Measurements from ENCODE around the gene DRAXIN.
A peak's percentile ranks its signal among the peaks of the same experiment; 100 is the strongest.

DRAXIN gene

DNA sequence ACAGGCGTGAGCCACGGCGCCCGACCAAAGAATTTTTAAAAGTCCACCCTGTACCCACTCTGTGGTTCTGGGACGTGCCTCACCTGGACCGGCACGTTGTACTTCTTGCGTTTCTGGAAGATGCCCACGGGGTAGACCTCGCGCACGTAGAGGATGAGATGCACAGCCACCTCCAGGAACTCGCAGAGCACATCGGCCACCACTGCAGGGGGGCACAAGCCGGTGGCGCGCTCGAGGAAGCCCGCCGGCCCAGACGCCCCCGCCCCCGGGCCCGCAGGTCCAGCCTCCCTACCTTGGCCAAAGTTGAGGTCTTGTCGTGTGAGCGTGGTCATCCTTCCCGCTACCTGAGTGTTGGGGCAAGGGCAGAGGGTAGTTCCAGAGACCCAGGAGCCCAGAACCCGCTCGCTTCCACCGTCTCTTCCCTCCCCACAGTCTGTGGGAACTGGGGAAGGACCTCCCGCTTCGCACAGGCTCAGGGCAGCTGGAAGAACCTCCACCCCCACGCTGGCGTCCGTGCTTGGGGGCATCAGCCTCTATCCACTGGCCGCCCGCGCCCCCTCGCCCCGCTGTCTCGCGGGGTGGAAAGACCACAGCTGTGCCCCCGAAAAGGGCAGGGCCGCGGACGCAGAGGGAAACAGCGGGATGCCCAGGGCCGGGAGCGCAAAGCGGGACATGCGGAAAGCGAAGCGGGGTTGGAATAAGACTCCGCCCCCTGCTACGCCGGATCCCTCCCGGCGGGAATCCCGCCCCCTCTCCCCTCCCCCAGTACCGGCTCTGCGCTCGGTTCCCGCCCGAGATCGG is 11.0 kb upstream of the DRAXIN start (continued):
- TF ChIP-seq ZNF211 (tag by site-specific recombination; IDR thresholded peaks at IDR 0.05; ENCODE audit: low read depth) (no peak), ZNF654 (tag by site-specific recombination; IDR thresholded peaks at IDR 0.05; ENCODE audit: low read depth) (no peak), SP2 (tag by site-specific recombination; IDR thresholded peaks at IDR 0.05) (peak; percentile 54), ZNF585B (tag by site-specific recombination; IDR thresholded peaks at IDR 0.05) (no peak), ZNF747 (tag by site-specific recombination; IDR thresholded peaks at IDR 0.05) (no peak), ZNF366 (tag by site-specific recombination; conservative IDR thresholded peaks at IDR 0.05) (no peak), ZNF529 (tag by site-specific recombination; IDR thresholded peaks at IDR 0.05; ENCODE audit: insufficient replicate concordance) (no peak), FEZF1 (tag by site-specific recombination; IDR thresholded peaks at IDR 0.05) (no peak), ZNF768 (tag by site-specific recombination; IDR thresholded peaks at IDR 0.05) (no peak), ZNF521 (tag by site-specific recombination; IDR thresholded peaks at IDR 0.05) (no peak), ZNF830 (tag by site-specific recombination; IDR thresholded peaks at IDR 0.05; ENCODE audit: low read depth) (no peak), ZNF785 (tag by site-specific recombination; IDR thresholded peaks at IDR 0.05) (no peak), ZSCAN30 (tag by site-specific recombination; IDR thresholded peaks at IDR 0.05) (no peak), RBAK (tag by site-specific recombination; IDR thresholded peaks at IDR 0.05) (no peak), ZNF777 (tag by site-specific recombination; IDR thresholded peaks at IDR 0.05; ENCODE audit: borderline replicate concordance) (no peak), ZNF239 (tag by site-specific recombination; IDR thresholded peaks at IDR 0.05) (no peak), GLIS1 (tag by site-specific recombination; IDR thresholded peaks at IDR 0.05) (peak; percentile 86), ZFP69B (tag by site-specific recombination; IDR thresholded peaks at IDR 0.05) (no peak), ZNF37A (tag by site-specific recombination; IDR thresholded peaks at IDR 0.05) (no peak), ZNF341 (tag by site-specific recombination; IDR thresholded peaks at IDR 0.05; ENCODE audit: low read depth) (peak; percentile 52), ZNF324 (tag by site-specific recombination; IDR thresholded peaks at IDR 0.05) (peak; percentile 48; the same call in 1 of the 2 replicates), ZNF248 (tag by site-specific recombination; IDR thresholded peaks at IDR 0.05) (no peak), SP7 (tag by site-specific recombination; IDR thresholded peaks at IDR 0.05) (no peak; the same call in 1 of the 2 replicates)
- TF ChIP-seq, protein P1, sequence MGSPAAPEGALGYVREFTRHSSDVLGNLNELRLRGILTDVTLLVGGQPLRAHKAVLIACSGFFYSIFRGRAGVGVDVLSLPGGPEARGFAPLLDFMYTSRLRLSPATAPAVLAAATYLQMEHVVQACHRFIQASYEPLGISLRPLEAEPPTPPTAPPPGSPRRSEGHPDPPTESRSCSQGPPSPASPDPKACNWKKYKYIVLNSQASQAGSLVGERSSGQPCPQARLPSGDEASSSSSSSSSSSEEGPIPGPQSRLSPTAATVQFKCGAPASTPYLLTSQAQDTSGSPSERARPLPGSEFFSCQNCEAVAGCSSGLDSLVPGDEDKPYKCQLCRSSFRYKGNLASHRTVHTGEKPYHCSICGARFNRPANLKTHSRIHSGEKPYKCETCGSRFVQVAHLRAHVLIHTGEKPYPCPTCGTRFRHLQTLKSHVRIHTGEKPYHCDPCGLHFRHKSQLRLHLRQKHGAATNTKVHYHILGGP (tag by site-specific recombination; IDR thresholded peaks at IDR 0.05): no peak
- TF ChIP-seq, protein P2, sequence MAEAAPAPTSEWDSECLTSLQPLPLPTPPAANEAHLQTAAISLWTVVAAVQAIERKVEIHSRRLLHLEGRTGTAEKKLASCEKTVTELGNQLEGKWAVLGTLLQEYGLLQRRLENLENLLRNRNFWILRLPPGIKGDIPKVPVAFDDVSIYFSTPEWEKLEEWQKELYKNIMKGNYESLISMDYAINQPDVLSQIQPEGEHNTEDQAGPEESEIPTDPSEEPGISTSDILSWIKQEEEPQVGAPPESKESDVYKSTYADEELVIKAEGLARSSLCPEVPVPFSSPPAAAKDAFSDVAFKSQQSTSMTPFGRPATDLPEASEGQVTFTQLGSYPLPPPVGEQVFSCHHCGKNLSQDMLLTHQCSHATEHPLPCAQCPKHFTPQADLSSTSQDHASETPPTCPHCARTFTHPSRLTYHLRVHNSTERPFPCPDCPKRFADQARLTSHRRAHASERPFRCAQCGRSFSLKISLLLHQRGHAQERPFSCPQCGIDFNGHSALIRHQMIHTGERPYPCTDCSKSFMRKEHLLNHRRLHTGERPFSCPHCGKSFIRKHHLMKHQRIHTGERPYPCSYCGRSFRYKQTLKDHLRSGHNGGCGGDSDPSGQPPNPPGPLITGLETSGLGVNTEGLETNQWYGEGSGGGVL (tag by site-specific recombination; IDR thresholded peaks at IDR 0.05): peak; percentile 83
- TF ChIP-seq, protein P3, sequence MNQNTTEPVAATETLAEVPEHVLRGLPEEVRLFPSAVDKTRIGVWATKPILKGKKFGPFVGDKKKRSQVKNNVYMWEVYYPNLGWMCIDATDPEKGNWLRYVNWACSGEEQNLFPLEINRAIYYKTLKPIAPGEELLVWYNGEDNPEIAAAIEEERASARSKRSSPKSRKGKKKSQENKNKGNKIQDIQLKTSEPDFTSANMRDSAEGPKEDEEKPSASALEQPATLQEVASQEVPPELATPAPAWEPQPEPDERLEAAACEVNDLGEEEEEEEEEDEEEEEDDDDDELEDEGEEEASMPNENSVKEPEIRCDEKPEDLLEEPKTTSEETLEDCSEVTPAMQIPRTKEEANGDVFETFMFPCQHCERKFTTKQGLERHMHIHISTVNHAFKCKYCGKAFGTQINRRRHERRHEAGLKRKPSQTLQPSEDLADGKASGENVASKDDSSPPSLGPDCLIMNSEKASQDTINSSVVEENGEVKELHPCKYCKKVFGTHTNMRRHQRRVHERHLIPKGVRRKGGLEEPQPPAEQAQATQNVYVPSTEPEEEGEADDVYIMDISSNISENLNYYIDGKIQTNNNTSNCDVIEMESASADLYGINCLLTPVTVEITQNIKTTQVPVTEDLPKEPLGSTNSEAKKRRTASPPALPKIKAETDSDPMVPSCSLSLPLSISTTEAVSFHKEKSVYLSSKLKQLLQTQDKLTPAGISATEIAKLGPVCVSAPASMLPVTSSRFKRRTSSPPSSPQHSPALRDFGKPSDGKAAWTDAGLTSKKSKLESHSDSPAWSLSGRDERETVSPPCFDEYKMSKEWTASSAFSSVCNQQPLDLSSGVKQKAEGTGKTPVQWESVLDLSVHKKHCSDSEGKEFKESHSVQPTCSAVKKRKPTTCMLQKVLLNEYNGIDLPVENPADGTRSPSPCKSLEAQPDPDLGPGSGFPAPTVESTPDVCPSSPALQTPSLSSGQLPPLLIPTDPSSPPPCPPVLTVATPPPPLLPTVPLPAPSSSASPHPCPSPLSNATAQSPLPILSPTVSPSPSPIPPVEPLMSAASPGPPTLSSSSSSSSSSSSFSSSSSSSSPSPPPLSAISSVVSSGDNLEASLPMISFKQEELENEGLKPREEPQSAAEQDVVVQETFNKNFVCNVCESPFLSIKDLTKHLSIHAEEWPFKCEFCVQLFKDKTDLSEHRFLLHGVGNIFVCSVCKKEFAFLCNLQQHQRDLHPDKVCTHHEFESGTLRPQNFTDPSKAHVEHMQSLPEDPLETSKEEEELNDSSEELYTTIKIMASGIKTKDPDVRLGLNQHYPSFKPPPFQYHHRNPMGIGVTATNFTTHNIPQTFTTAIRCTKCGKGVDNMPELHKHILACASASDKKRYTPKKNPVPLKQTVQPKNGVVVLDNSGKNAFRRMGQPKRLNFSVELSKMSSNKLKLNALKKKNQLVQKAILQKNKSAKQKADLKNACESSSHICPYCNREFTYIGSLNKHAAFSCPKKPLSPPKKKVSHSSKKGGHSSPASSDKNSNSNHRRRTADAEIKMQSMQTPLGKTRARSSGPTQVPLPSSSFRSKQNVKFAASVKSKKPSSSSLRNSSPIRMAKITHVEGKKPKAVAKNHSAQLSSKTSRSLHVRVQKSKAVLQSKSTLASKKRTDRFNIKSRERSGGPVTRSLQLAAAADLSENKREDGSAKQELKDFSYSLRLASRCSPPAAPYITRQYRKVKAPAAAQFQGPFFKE (tag by site-specific recombination; IDR thresholded peaks at IDR 0.05; ENCODE audit: borderline replicate concordance): no peak
- TF ChIP-seq, protein P4, sequence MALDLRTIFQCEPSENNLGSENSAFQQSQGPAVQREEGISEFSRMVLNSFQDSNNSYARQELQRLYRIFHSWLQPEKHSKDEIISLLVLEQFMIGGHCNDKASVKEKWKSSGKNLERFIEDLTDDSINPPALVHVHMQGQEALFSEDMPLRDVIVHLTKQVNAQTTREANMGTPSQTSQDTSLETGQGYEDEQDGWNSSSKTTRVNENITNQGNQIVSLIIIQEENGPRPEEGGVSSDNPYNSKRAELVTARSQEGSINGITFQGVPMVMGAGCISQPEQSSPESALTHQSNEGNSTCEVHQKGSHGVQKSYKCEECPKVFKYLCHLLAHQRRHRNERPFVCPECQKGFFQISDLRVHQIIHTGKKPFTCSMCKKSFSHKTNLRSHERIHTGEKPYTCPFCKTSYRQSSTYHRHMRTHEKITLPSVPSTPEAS (tag by site-specific recombination; IDR thresholded peaks at IDR 0.05): 0 out of 2 replicates have a peak, but pooled peaks have one; percentile 14
- TF ChIP-seq, protein P5, sequence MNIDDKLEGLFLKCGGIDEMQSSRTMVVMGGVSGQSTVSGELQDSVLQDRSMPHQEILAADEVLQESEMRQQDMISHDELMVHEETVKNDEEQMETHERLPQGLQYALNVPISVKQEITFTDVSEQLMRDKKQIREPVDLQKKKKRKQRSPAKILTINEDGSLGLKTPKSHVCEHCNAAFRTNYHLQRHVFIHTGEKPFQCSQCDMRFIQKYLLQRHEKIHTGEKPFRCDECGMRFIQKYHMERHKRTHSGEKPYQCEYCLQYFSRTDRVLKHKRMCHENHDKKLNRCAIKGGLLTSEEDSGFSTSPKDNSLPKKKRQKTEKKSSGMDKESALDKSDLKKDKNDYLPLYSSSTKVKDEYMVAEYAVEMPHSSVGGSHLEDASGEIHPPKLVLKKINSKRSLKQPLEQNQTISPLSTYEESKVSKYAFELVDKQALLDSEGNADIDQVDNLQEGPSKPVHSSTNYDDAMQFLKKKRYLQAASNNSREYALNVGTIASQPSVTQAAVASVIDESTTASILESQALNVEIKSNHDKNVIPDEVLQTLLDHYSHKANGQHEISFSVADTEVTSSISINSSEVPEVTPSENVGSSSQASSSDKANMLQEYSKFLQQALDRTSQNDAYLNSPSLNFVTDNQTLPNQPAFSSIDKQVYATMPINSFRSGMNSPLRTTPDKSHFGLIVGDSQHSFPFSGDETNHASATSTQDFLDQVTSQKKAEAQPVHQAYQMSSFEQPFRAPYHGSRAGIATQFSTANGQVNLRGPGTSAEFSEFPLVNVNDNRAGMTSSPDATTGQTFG (tag by site-specific recombination; IDR thresholded peaks at IDR 0.05; ENCODE audit: borderline replicate concordance): no peak

Measured in HEK293 (cell line).